Endothelial cell of umbilical vein (primary cell): ENCODE measurements around the gene CNPY1. TPM values are rescaled to one million over a fixed set of nuclear protein-coding genes. Genes with fewer than 3 reads are reported as not detected.

ENCODE experiments used
- BruUV-seq: library from RNA; stranded (reverse); fragments of 400-500 nt; replicated peaks from 2 replicates; lab custom pipeline; 2021; lab: Mats Ljungman, UMichigan
- CTCF ChIA-PET: fragments of 300-600, 350-600 bp; sonication (Branson Sonifier 250); formaldehyde crosslinking; loops from one replicate; lab custom pipeline; 2021; ENCODE audit warnings: antibody characterized with exemption, inconsistent platforms; lab: Charles Lee
- POLR2A ChIA-PET: fragments of 300-600, 350-600 bp; sonication (Branson Sonifier 250); formaldehyde crosslinking; loops from one replicate; lab custom pipeline; 2021; ENCODE audit warnings: antibody characterized with exemption, inconsistent platforms; lab: Charles Lee
- DNase-seq: peaks from one replicate; pipeline ENCODE4 v3.0.0-alpha.2; 2011; ENCODE audit warnings: low read depth, low spot score
- FAIRE-seq: peaks from 2 replicates; lab custom pipeline; 2011; peaks lifted over from hg19 to GRCh38; lab: Jason Lieb, UNC
- H2AFZ ChIP-seq: 2 replicates; pipeline ENCODE4 v1.6.0; 2012; ENCODE audit warnings: low read depth, low read length, control low read depth, inconsistent platforms
- H3K27ac ChIP-seq: 2 replicates; pipeline ENCODE4 v1.5.1; 2011; ENCODE audit warnings: low read depth, mild to moderate bottlenecking, control low read depth, low read length, moderate library complexity; ENCODE audit not compliant: insufficient read depth
- H3K27me3 ChIP-seq, 2 experiments: 2 replicates each; pipeline versions ENCODE4 v1.6.0 to v1.6.1; 2011; ENCODE audit warnings: low read length in 2 of 2, mixed read lengths in 1 of 2; ENCODE audit not compliant: control insufficient read depth in 2 of 2, insufficient read depth in 2 of 2
- H3K36me3 ChIP-seq, 2 experiments: 2 replicates in 1 of 2; 3 replicates in 1 of 2; pipeline ENCODE4 v1.5.1; 2011; ENCODE audit warnings: low read length in 2 of 2, mild to moderate bottlenecking in 1 of 2, moderate library complexity in 1 of 2; ENCODE audit not compliant: control insufficient read depth in 2 of 2, insufficient read depth in 2 of 2; ENCODE audit errors: extremely low read depth in 1 of 2
- H3K4me1 ChIP-seq: 3 replicates; pipeline ENCODE4 v1.5.1; 2011; ENCODE audit warnings: mild to moderate bottlenecking, low read length; ENCODE audit not compliant: control insufficient read depth, insufficient read depth; ENCODE audit errors: extremely low read depth
- H3K4me2 ChIP-seq: 2 replicates; pipeline ENCODE4 v1.6.1; 2011; ENCODE audit warnings: low read length, control low read depth, mixed read lengths; ENCODE audit not compliant: insufficient read depth
- H3K4me3 ChIP-seq, 3 experiments: fragments of 200-600 bp in 1 of 3; sonication (generic), shearing (Covaris generic) in 1 of 3; replicated peaks in 1 of 3; 2 replicates each; pipeline ENCODE4 v1.5.1; 2011 to 2016; ENCODE audit warnings: control low read depth in 3 of 3, low read length in 3 of 3, mild to moderate bottlenecking in 2 of 3, inconsistent platforms in 1 of 3, low read depth in 1 of 3, moderate library complexity in 1 of 3; ENCODE audit not compliant: insufficient read depth in 1 of 3
- H3K79me2 ChIP-seq: 2 replicates; pipeline ENCODE4 v1.6.0; 2012; ENCODE audit warnings: low read length, inconsistent platforms; ENCODE audit not compliant: control insufficient read depth, insufficient read depth
- H3K9ac ChIP-seq: replicated peaks from 2 replicates; pipeline ENCODE3; 2011; ENCODE audit warnings: low read length, control low read depth; ENCODE audit not compliant: insufficient read depth; ENCODE audit errors: extremely low read depth
- H3K9me1 ChIP-seq: replicated peaks from 3 replicates; pipeline ENCODE4 v1.6.0; 2011; ENCODE audit warnings: mild to moderate bottlenecking, low read length; ENCODE audit not compliant: control insufficient read depth, insufficient read depth; ENCODE audit errors: extremely low read depth
- H3K9me3 ChIP-seq: replicated peaks from 2 replicates; pipeline ENCODE4 v1.5.1; 2012; ENCODE audit warnings: low read length, inconsistent platforms; ENCODE audit not compliant: control insufficient read depth, insufficient read depth
- H4K20me1 ChIP-seq: replicated peaks from 2 replicates; pipeline ENCODE3; 2011; ENCODE audit warnings: mild to moderate bottlenecking, low read length; ENCODE audit not compliant: control insufficient read depth, insufficient read depth; ENCODE audit errors: extremely low read depth
- CTCF ChIP-seq, 2 donors: IDR thresholded peaks; 1 replicate in 1 of 2; 2 replicates in 1 of 2; pipeline ENCODE4 v1.5.1; 2011; ENCODE audit warnings: low read length in 2 of 2, mild to moderate bottlenecking in 2 of 2, moderate library complexity in 2 of 2, control low read depth in 1 of 2, inconsistent platforms in 1 of 2, low read depth in 1 of 2; ENCODE audit not compliant: insufficient read depth in 1 of 2; ENCODE audit errors: extremely low read depth in 1 of 2
- FOS ChIP-seq: IDR thresholded peaks from 2 replicates; pipeline ENCODE4 v1.6.1; 2011; ENCODE audit warnings: mild to moderate bottlenecking, low read length, moderate library complexity, borderline replicate concordance; ENCODE audit not compliant: insufficient read depth
- GATA2 ChIP-seq: IDR thresholded peaks from 2 replicates; pipeline ENCODE4 v1.7.0; 2011; ENCODE audit warnings: low read depth, mild to moderate bottlenecking, moderate library complexity, mixed read lengths, low read length; ENCODE audit not compliant: insufficient read length, insufficient read depth
- JUN ChIP-seq: IDR thresholded peaks from 2 replicates; pipeline ENCODE4 v1.6.1; 2011; ENCODE audit warnings: borderline replicate concordance, low read depth; ENCODE audit not compliant: insufficient read length, insufficient read depth
- MYC ChIP-seq: IDR thresholded peaks from one replicate; pipeline ENCODE4 v1.6.1; 2011; ENCODE audit warnings: mild to moderate bottlenecking, low read depth, low read length
- POLR2A ChIP-seq: IDR thresholded peaks from 2 replicates; pipeline ENCODE4 v1.6.1; 2012; ENCODE audit warnings: low read depth, mild to moderate bottlenecking, control low read depth, low read length
- POLR2AphosphoS5 ChIP-seq: IDR thresholded peaks from 2 replicates; pipeline ENCODE4 v1.6.1; 2012; ENCODE audit warnings: low read depth, mild to moderate bottlenecking, control low read depth, low read length, moderate library complexity; ENCODE audit not compliant: insufficient read depth
- dilution Hi-C: fragments of 300-500 bp; cut with MboI; formaldehyde crosslinking; loops from one replicate; pipeline ENCODE4 v1.15.0; 2019; ENCODE audit warnings: low sequenced_read_pairs; ENCODE audit not compliant: extremely low pct_ligation_motif_present
- intact Hi-C: fragments of 100-400 bp; cut with micrococcal nuclease; formaldehyde crosslinking; loops from one replicate; pipeline ENCODE4 v1.10.0; 2022
- polyA plus RNA-seq, 4 experiments: library from polyadenylated mRNA; depleted of rRNA in 3 of 4; stranded (reverse) in 3 of 4; unstranded in 1 of 4; fragments of >200 nt; gene quantifications; 2 replicates each; pipeline versions ENCODE4 v1.2.1 to v1.2.3, GENCODE V29; 2011 to 2012; ENCODE audit warnings: missing spikeins in 1 of 4
- total RNA-seq: library from RNA; stranded (reverse); gene quantifications from 2 replicates; pipeline ENCODE4 v1.2.3, GENCODE V29; 2021

Gene CNPY1
- total and polyA plus RNA-seq, 2 donors (not counting 3 experiments of a cell fraction or from before 2014, with no cell fraction given), result not detected

DNA sequence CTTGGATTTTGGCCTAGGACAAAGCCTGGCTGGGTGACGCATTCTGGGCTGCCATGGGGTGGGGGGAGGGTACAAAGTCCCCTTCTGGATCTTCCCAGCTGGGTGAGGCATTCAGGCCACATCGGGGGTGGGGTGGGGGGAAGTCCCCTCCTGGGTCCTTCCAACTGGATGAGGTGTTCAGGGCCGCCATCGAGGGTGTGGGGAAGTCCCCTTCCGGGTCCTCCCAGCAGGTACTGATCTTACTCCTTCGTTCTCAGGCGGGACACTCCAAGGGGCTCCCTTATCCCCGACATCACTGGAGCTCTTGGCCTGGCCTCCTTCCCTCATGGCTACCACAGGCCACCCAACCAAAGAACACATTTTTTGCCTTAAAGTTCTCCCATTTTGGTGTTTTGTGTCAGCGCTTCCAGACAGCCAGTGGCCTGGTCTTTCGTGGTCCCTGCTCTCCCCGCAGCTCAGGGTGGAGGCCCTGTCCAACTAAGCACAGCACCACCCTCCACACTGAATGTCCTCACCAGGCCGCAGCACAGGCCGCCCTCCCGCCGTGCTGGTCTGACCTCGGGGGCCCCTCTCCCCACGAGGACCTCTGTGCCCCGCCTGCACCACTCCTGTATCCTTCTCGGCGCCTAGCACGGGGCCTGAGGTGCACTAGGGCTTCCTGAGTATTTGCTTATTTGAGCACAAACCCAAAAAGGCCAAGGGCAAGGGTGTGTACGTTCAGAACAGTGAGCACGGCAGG is 49.9 kb downstream of the CNPY1 start:
- FAIRE-seq (no peak), DNase-seq (no peak)
- no peak overlapping the region for H3K4me2 ChIP-seq
- H2AFZ ChIP-seq, result no peak overlapping the region
- no peak overlapping the region for H3K27ac ChIP-seq
- H3K27me3 ChIP-seq, result peaks cover 10 to 14% of the 10 kb centered on the region in 2 experiments
- H3K36me3 ChIP-seq, result no peaks in the 10 kb centered on the region
- no peak overlapping the region for H3K9ac ChIP-seq
- H3K9me3 ChIP-seq, result no peaks in the 10 kb centered on the region
- no peak for TF ChIP-seq POLR2AphosphoS5
- TF ChIP-seq GATA2, result no peak
- no peak for TF ChIP-seq JUN
- TF ChIP-seq CTCF (IDR thresholded peaks at IDR 0.05; ENCODE audit: extremely low read depth in 1 of 2, insufficient read depth in 1 of 2, low read depth in 1 of 2, low read length in 2 of 2), result no peak
- no peak for TF ChIP-seq POLR2A
- TF ChIP-seq FOS, result no peak
- TF ChIP-seq MYC, result no peak
- no TSS peak for BruUV-seq
- intact Hi-C loops (no loop called here), dilution Hi-C loops (no loop called here)
- H3K79me2 ChIP-seq, result no peaks in the 10 kb centered on the region
- H3K4me3 ChIP-seq, result no peak overlapping the region
- no peaks in the 10 kb centered on the region for H3K9me1 ChIP-seq
- H3K4me1 ChIP-seq, result no peaks in the 10 kb centered on the region
- CTCF ChIA-PET, result no interaction called here
- POLR2A ChIA-PET, result no interaction called here
- no peaks in the 10 kb centered on the region for H4K20me1 ChIP-seq
